ENCODE data around the gene ADGRF5.

Gene ADGRF5

GRCh38 chr6:46961711-46962110, 40.0 kb upstream of the ADGRF5 start:
- no peaks in the 10 kb centered on the region for H4K20me1 ChIP-seq (ENCODE audit: control insufficient read depth, insufficient read depth, low read depth, low read length)

DNA sequence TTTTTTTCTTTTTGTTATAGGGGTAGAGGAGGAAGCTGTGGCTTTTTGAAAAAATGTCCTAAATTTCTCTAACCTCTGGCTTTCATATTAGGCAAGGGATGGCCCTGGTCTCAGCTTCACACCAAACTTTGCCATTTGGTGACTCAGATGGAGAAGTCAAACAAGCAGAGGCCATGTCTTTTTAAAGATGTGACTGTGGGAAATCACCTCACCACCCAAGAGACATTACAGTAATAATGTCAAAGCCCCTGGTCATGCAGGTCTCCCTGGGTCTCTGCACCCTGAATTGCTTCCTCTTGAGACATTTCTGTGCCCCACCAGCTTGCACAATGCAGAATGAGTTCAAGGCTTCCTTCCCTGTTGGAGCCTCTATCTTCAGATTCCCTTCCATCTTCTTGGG, 39.5 kb upstream of the ADGRF5 start:
- Histone ChIP-seq H3K4me3 (ENCODE audit: low read length) (no peak overlapping the region), H3K9me3 (ENCODE audit: control insufficient read depth, insufficient read depth, low read length) (no peaks in the 10 kb centered on the region), H3K27ac (ENCODE audit: low read depth, low read length) (no peak overlapping the region), H3K79me2 (ENCODE audit: control insufficient read depth, low read length) (no peaks in the 10 kb centered on the region), H3F3A (ENCODE audit: control insufficient read depth, insufficient read depth) (no peaks in the 10 kb centered on the region), H3K4me1 (ENCODE audit: control insufficient read depth, low read length) (no peaks in the 10 kb centered on the region), H3K4me2 (ENCODE audit: low read length) (no peak overlapping the region), H3K36me3 (ENCODE audit: control insufficient read depth, low read length) (no peaks in the 10 kb centered on the region), H4K20me1 (ENCODE audit: control insufficient read depth, insufficient read depth, low read depth, low read length) (no peaks in the 10 kb centered on the region), H3K27me3 (ENCODE audit: control insufficient read depth, low read length) (0 out of 2 replicates have a peak, but pooled peaks cover 5% of the 10 kb centered on the region), H3K9me2 (replicated peaks; ENCODE audit: control insufficient read depth, low read length) (no peaks in the 10 kb centered on the region)
- TF ChIP-seq, protein P1, sequence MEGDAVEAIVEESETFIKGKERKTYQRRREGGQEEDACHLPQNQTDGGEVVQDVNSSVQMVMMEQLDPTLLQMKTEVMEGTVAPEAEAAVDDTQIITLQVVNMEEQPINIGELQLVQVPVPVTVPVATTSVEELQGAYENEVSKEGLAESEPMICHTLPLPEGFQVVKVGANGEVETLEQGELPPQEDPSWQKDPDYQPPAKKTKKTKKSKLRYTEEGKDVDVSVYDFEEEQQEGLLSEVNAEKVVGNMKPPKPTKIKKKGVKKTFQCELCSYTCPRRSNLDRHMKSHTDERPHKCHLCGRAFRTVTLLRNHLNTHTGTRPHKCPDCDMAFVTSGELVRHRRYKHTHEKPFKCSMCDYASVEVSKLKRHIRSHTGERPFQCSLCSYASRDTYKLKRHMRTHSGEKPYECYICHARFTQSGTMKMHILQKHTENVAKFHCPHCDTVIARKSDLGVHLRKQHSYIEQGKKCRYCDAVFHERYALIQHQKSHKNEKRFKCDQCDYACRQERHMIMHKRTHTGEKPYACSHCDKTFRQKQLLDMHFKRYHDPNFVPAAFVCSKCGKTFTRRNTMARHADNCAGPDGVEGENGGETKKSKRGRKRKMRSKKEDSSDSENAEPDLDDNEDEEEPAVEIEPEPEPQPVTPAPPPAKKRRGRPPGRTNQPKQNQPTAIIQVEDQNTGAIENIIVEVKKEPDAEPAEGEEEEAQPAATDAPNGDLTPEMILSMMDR (IDR thresholded peaks at IDR 0.05; ENCODE audit: low read depth, low read length, poor library complexity, severe bottlenecking) = no peak
- no peak for TF ChIP-seq EZH2phosphoT487 (IDR thresholded peaks at IDR 0.05; ENCODE audit: borderline replicate concordance, low read length)

More at GRCh38 chr6:46961711-46962110, 40.0 kb upstream of the ADGRF5 start:
- Histone ChIP-seq H3K4me3 (ENCODE audit: low read length) (no peak overlapping the region), H3K27ac (ENCODE audit: low read depth, low read length) (no peak overlapping the region), H3K36me3 (ENCODE audit: control insufficient read depth, low read length) (no peaks in the 10 kb centered on the region), H3K9me2 (replicated peaks; ENCODE audit: control insufficient read depth, low read length) (no peaks in the 10 kb centered on the region), H3K27me3 (ENCODE audit: control insufficient read depth, low read length) (0 out of 2 replicates have a peak, but pooled peaks cover 5% of the 10 kb centered on the region), H3K4me1 (ENCODE audit: control insufficient read depth, low read length) (no peaks in the 10 kb centered on the region), H3K4me2 (ENCODE audit: low read length) (no peak overlapping the region), H3K79me2 (ENCODE audit: control insufficient read depth, low read length) (no peaks in the 10 kb centered on the region), H3K9me3 (ENCODE audit: control insufficient read depth, insufficient read depth, low read length) (no peaks in the 10 kb centered on the region), H3F3A (ENCODE audit: control insufficient read depth, insufficient read depth) (no peaks in the 10 kb centered on the region)
- TF ChIP-seq, protein P1 (IDR thresholded peaks at IDR 0.05; ENCODE audit: low read depth, low read length, poor library complexity, severe bottlenecking) = no peak
- no peak for TF ChIP-seq EZH2phosphoT487 (IDR thresholded peaks at IDR 0.05; ENCODE audit: borderline replicate concordance, low read length)

DNA sequence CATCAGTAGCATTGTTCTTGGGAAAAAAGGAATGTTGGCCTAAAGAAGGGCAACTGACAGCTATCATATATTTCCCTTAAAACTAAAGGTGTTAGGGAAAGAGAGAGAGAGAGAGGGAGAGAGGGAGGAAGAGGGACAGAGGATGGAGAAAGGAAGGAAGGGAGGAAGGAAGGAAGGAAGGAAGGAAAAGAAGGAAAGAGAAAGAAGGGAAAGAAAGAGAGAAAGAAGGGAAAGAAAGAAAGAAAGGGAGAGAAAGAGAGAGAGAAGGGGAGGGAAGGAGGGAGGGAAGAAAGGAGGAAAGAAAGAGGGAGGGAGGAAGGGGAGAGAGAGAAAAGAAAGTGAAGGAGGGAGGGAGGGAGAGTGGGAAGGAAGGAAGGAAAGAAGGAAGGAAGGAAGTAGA, 37.7 kb upstream of the ADGRF5 start:
- TF ChIP-seq, protein P1 (IDR thresholded peaks at IDR 0.05; ENCODE audit: low read depth, low read length, poor library complexity, severe bottlenecking) = no peak
- TF ChIP-seq EZH2phosphoT487 (IDR thresholded peaks at IDR 0.05; ENCODE audit: borderline replicate concordance, low read length) = no peak
- Histone ChIP-seq H3K4me3 (ENCODE audit: low read length) (no peak overlapping the region), H3F3A (ENCODE audit: control insufficient read depth, insufficient read depth) (no peaks in the 10 kb centered on the region), H3K36me3 (ENCODE audit: control insufficient read depth, low read length) (no peaks in the 10 kb centered on the region), H3K4me1 (ENCODE audit: control insufficient read depth, low read length) (no peaks in the 10 kb centered on the region), H3K79me2 (ENCODE audit: control insufficient read depth, low read length) (no peaks in the 10 kb centered on the region), H3K4me2 (ENCODE audit: low read length) (no peak overlapping the region), H3K27me3 (ENCODE audit: control insufficient read depth, low read length) (0 out of 2 replicates have a peak, but pooled peaks cover 5% of the 10 kb centered on the region), H3K27ac (ENCODE audit: low read depth, low read length) (no peak overlapping the region), H3K9me2 (replicated peaks; ENCODE audit: control insufficient read depth, low read length) (no peaks in the 10 kb centered on the region), H4K20me1 (ENCODE audit: control insufficient read depth, insufficient read depth, low read depth, low read length) (no peaks in the 10 kb centered on the region), H3K9me3 (ENCODE audit: control insufficient read depth, insufficient read depth, low read length) (no peaks in the 10 kb centered on the region)
